IMR-90 (cell line): ENCODE measurements around the gene GAS6. TPM values are rescaled to one million over a fixed set of nuclear protein-coding genes. Genes with fewer than 3 reads are reported as not detected.

Source experiments
- CEBPB ChIP-seq: IDR thresholded peaks from 2 replicates; pipeline ENCODE4 v1.6.1; 2012; ENCODE audit warnings: low read depth, low read length, improper control_type of control experiment
- MAFK ChIP-seq: IDR thresholded peaks from 2 replicates; pipeline ENCODE4 v1.6.1; 2012; ENCODE audit warnings: low read depth, low read length, improper control_type of control experiment
- SMC3 ChIP-seq: fragments of 150-350 bp; IDR thresholded peaks from 2 replicates; pipeline ENCODE4 v1.6.1; 2016; ENCODE audit warnings: low read depth, mild to moderate bottlenecking, antibody characterized with exemption, low read length, moderate library complexity
- polyA plus RNA-seq, 3 experiments: library from polyadenylated mRNA; depleted of rRNA; stranded (reverse); fragments of >200 nt; gene quantifications; 2 replicates each; pipeline ENCODE4 v1.2.3, GENCODE V29; 2012; ENCODE audit warnings: low replicate concordance in 1 of 3
- total RNA-seq: library from RNA; depleted of rRNA; stranded (reverse); fragments of >200 nt; gene quantifications from 2 replicates; pipeline ENCODE4 v1.2.3, GENCODE V29; 2012

GAS6 gene
- total and polyA plus RNA-seq, 2 of the 4 experiments (the other 2 are of a cell fraction): 220 to 823 TPM

GRCh38 chr13:113820813-113821651, 42.8 kb downstream of the GAS6 start (continued):
- TF ChIP-seq MAFK (no peak), CEBPB (no peak), SMC3 (no peak)
